NCI-H1417 treated with DMSO at 0.1 percent for 48 hours (cell line): Measurements from ENCODE around the gene TTC23.
"Not testable (repeated sequence)": the region's sequence is repeated elsewhere in the genome, so short reads cannot be mapped to it uniquely, and the experiment has no call there.

ENCODE experiments used
- DNase-seq: peaks from one replicate; lab custom pipeline; 2025; lab: John Stamatoyannopoulos, UW

The TTC23 gene

GRCh38 chr15:99197856-99198255 lies 51.5 kb downstream of the TTC23 start:
- no peak for DNase-seq

- DNase-seq: not testable (repeated sequence)
These were observed 57.2 kb downstream of the TTC23 start for GRCh38 chr15:99192181-99192580.

GRCh38 chr15:99187936-99188335 lies 61.4 kb downstream of the TTC23 start:
- no peak for DNase-seq

GRCh38 chr15:99185414-99186130 lies 63.8 kb downstream of the TTC23 start:
- no peak for DNase-seq

- DNase-seq: no peak
These were observed 66.6 kb downstream of the TTC23 start for GRCh38 chr15:99182791-99183190.

- no peak for DNase-seq
These were observed 67.8 kb downstream of the TTC23 start for GRCh38 chr15:99181545-99181971.

GRCh38 chr15:99180964-99181306 lies 68.4 kb downstream of the TTC23 start:
- DNase-seq: no peak

- DNase-seq: no peak
These were observed 69.1 kb downstream of the TTC23 start for GRCh38 chr15:99180086-99180963.

- no peak for DNase-seq
These were observed 71.7 kb downstream of the TTC23 start for GRCh38 chr15:99177679-99178078.

GRCh38 chr15:99176757-99177156 lies 72.6 kb downstream of the TTC23 start:
- DNase-seq: no peak

GRCh38 chr15:99174567-99175395 lies 74.6 kb downstream of the TTC23 start:
- no peak for DNase-seq

GRCh38 chr15:99172989-99173388 lies 76.4 kb downstream of the TTC23 start:
- no peak for DNase-seq

GRCh38 chr15:99172171-99172570 lies 77.2 kb downstream of the TTC23 start:
- DNase-seq: no peak

- DNase-seq: no peak
These were observed 78.8 kb downstream of the TTC23 start for GRCh38 chr15:99170476-99171065.

- no peak for DNase-seq
These were observed 79.5 kb downstream of the TTC23 start for GRCh38 chr15:99169769-99170311.

GRCh38 chr15:99168601-99169580 lies 80.5 kb downstream of the TTC23 start:
- DNase-seq: no peak

- DNase-seq: no peak
These were observed 81.7 kb downstream of the TTC23 start for GRCh38 chr15:99167640-99168039.

GRCh38 chr15:99167201-99167600 lies 82.2 kb downstream of the TTC23 start:
- DNase-seq: no peak

GRCh38 chr15:99165956-99166689 lies 83.3 kb downstream of the TTC23 start:
- DNase-seq: no peak
